ENCODE results near the gene KCTD16.

KCTD16 gene

GRCh38 chr5:144468571-144468970 is 297.9 kb downstream of the KCTD16 start:
- DNase-seq = no peak

GRCh38 chr5:144469106-144469505 is 298.4 kb downstream of the KCTD16 start:
- no peak for DNase-seq

GRCh38 chr5:144472221-144472620 is 301.5 kb downstream of the KCTD16 start:
- no peak for DNase-seq

- no peak for DNase-seq
Observed at GRCh38 chr5:144473650-144474049, 303.0 kb downstream of the KCTD16 start.

- no peak for DNase-seq
Observed at GRCh38 chr5:144478565-144478964, 307.9 kb downstream of the KCTD16 start.

- no peak for DNase-seq
Observed at GRCh38 chr5:144481861-144482260, 311.2 kb downstream of the KCTD16 start.

- no peak for DNase-seq
Observed at GRCh38 chr5:144484124-144484897, 313.6 kb downstream of the KCTD16 start.

- DNase-seq = no peak
Observed at GRCh38 chr5:144485540-144485939, 314.9 kb downstream of the KCTD16 start.

- DNase-seq = no peak
Observed at GRCh38 chr5:144487207-144487606, 316.5 kb downstream of the KCTD16 start.

- DNase-seq = no peak
Observed at GRCh38 chr5:144487761-144488160, 317.1 kb downstream of the KCTD16 start.

- no peak for DNase-seq
Observed at GRCh38 chr5:144503123-144503522, 332.4 kb downstream of the KCTD16 start.

GRCh38 chr5:144504929-144505577 is 334.4 kb downstream of the KCTD16 start:
- DNase-seq = no peak

GRCh38 chr5:144510845-144511579 is 340.3 kb downstream of the KCTD16 start:
- DNase-seq = no peak

- no peak for DNase-seq
Observed at GRCh38 chr5:144511580-144512072, 341.0 kb downstream of the KCTD16 start.

GRCh38 chr5:144522698-144523097 is 352.0 kb downstream of the KCTD16 start:
- no peak for DNase-seq

- no peak for DNase-seq
Observed at GRCh38 chr5:144525000-144525399, 354.3 kb downstream of the KCTD16 start.

GRCh38 chr5:144531188-144531587 is 360.5 kb downstream of the KCTD16 start:
- DNase-seq = no peak

All from NCI-H510A (cell line).